Measurements from ENCODE around the gene RIPOR2.
"Not testable (repeated sequence)": the region's sequence is repeated elsewhere in the genome, so short reads cannot be mapped to it uniquely, and the experiment has no call there.

RIPOR2 gene

DNA sequence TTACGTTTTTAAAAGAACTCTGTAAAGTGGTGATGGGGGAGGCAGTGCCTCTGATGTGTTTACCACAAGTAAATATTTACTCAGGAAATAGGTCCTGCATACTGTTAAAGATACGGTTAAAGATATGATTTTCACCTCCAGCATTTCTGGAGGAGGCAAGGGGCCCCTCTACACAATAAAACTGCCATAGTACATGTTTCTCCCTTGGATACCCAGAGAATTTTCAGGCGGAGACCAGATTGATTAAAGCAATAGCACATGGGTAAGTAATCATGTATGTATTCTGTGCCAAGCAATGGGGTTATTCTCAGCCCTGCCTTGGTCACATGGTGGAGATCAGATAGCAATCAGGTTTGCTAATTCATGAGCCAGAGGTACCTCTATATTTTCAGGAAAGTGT, 9.6 kb downstream of the RIPOR2 start:
- Mint-ChIP-seq H3K27me3 (ENCODE audit: low read depth) (no peaks in the 10 kb centered on the region), H3K27ac (peak overlapping the region; percentile 89), H3K9me3 (peaks cover 14% of the 10 kb centered on the region), H3K36me3 (ENCODE audit: low read depth) (peaks cover 72% of the 10 kb centered on the region), H3K4me3 (peak overlapping the region; percentile 79), H3K4me1 (ENCODE audit: low read depth) (peaks cover 64% of the 10 kb centered on the region)
- DNase-seq (ENCODE audit: low spot score) = no peak

DNA sequence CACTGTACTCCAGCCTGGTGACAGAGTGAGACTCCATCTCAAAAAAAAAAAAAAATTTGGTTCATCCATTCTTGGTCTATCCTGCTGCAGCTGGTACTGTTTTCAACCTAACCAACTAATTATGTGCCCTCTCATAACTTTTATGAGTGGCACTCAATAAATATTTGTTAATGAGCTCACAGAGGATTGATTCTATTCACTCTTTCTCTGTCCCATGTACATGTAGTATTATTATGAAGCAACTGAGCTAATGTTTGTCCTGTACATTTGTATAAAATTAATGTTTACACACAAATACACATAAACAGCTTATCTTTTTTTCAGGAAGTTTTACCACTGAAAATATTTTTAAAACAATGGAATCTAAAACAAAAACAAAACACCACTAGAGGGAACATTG, 10.1 kb downstream of the RIPOR2 start:
- no peak for DNase-seq (ENCODE audit: low spot score)
- H3K4me1 Mint-ChIP-seq (ENCODE audit: low read depth) = peaks cover 64% of the 10 kb centered on the region
- H3K4me3 Mint-ChIP-seq = peak overlapping the region; percentile 79
- peaks cover 14% of the 10 kb centered on the region for H3K9me3 Mint-ChIP-seq
- H3K27me3 Mint-ChIP-seq (ENCODE audit: low read depth) = no peaks in the 10 kb centered on the region
- peak overlapping the region; percentile 89 for H3K27ac Mint-ChIP-seq
- H3K36me3 Mint-ChIP-seq (ENCODE audit: low read depth) = peaks cover 71% of the 10 kb centered on the region

DNA sequence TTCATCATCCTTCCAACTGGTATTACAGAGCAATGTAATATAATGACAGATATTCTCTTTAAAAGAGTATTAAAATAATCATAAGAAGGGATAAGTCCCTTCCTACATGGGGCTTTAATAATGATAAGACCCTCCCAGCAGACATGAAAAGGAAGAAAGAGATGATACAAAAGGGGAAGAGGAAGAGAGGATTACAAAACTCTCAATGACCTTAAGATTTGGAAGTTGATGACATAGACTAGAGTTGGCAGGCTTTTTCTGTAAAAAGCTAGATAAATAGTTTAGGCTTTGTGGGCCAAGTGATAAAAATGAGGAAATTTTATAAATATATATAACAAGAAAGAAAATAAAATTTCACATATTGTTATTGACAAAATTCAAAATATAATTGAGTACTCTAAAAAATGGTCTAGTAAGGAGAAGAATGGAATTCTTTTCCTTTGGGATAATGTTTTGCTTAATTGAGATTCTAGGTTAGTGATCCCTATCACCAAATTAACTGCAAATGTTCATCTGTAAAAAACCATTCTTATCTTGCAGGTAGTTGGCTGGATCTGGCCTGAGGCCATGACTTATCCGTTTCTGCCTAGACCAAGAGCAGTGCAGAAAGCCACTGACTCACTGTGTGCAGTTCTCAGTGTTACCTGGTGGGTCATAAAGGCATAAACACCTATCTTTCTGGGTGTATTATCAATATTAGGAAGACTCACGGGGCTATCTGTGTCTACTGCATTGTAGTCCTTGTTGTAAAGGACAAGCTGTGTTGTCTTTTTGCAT, 11.0 kb downstream of the RIPOR2 start:
- Mint-ChIP-seq H3K27ac (peak overlapping the region; percentile 59), H3K27me3 (ENCODE audit: low read depth) (no peaks in the 10 kb centered on the region), H3K36me3 (ENCODE audit: low read depth) (peaks cover 73% of the 10 kb centered on the region), H3K4me3 (peak overlapping the region; percentile 57), H3K9me3 (peaks cover 14% of the 10 kb centered on the region), H3K4me1 (ENCODE audit: low read depth) (peaks cover 66% of the 10 kb centered on the region)
- DNase-seq (ENCODE audit: low spot score) = no peak

DNA sequence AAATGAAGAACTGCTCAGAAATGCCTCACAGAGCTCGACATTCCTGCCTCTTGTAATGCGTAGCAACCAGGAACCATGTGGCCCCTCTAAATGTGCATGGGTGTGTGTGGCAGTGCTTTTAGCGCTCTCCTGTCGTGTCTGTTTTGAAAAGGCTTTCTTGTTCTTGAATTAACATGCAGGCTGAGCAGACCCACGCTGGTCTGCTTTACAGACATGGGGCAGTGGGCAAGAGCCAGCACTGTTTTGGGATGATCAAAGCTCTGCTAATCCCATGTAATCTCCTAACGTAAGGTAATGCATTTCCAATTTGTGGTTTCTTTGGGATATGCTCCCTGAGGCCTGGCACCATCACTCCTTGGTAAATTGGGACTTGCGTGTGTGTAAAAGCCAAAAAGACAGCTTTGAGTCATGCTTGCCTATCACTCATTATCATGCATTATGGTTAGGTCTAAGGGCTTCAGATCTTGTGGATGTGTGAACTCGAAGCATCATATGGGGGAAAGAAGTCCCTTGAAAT, 11.8 kb downstream of the RIPOR2 start:
- Mint-ChIP-seq H3K9me3 (peaks cover 14% of the 10 kb centered on the region), H3K27ac (peak overlapping the region; percentile 59), H3K4me1 (ENCODE audit: low read depth) (peaks cover 67% of the 10 kb centered on the region), H3K36me3 (ENCODE audit: low read depth) (peaks cover 69% of the 10 kb centered on the region), H3K4me3 (peak overlapping the region; percentile 57), H3K27me3 (ENCODE audit: low read depth) (no peaks in the 10 kb centered on the region)
- no peak for DNase-seq (ENCODE audit: low spot score)

DNA sequence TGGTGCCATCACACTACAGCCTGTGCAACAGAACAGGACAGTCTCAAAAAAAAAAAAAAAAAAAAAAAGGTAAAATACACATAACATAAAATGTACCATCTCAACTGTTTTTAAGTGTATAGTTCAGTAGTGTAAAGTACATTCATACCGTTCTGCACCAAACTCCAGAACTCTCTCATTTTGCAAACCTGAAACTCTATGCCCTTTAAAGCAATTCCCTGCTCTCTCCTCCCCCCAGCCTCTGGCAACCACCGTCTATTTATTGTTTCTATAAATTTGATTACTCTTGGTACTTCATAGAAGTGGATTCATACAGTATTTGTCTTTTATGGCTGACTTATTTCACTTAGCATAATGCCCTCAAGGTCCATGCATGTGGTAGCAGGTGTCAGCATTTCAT, 12.9 kb downstream of the RIPOR2 start:
- Mint-ChIP-seq H3K36me3 (ENCODE audit: low read depth) (peaks cover 70% of the 10 kb centered on the region), H3K27ac (peak overlapping the region; percentile 22), H3K4me3 (peak overlapping the region; percentile 30), H3K4me1 (ENCODE audit: low read depth) (peaks cover 70% of the 10 kb centered on the region), H3K27me3 (ENCODE audit: low read depth) (no peaks in the 10 kb centered on the region), H3K9me3 (peaks cover 14% of the 10 kb centered on the region)
- DNase-seq (ENCODE audit: low spot score) = no peak

DNA sequence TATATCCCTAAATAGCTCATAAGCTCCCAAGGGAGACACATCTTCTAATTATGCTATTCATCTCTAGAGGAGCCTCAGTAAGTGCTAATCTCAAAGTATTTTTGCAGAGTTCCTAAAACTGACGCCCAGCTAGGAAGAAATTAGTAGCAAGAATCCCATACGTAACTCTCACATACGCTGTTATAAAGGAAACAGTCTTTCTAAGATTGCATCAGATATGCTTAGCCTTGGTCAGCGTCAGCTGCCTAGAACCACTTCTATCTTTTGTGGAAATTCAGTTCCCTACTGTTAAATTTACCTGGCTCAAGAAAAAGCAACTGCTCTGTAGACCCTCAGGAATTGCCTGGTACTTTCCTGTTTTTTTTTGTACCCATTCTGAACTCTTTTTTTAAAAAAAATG, 13.6 kb downstream of the RIPOR2 start:
- H3K4me3 Mint-ChIP-seq = no peak overlapping the region
- DNase-seq (ENCODE audit: low spot score) = no peak
- H3K27ac Mint-ChIP-seq = no peak overlapping the region
- no peaks in the 10 kb centered on the region for H3K27me3 Mint-ChIP-seq (ENCODE audit: low read depth)
- peaks cover 69% of the 10 kb centered on the region for H3K36me3 Mint-ChIP-seq (ENCODE audit: low read depth)
- H3K9me3 Mint-ChIP-seq = peaks cover 8% of the 10 kb centered on the region
- H3K4me1 Mint-ChIP-seq (ENCODE audit: low read depth) = peaks cover 64% of the 10 kb centered on the region

DNA sequence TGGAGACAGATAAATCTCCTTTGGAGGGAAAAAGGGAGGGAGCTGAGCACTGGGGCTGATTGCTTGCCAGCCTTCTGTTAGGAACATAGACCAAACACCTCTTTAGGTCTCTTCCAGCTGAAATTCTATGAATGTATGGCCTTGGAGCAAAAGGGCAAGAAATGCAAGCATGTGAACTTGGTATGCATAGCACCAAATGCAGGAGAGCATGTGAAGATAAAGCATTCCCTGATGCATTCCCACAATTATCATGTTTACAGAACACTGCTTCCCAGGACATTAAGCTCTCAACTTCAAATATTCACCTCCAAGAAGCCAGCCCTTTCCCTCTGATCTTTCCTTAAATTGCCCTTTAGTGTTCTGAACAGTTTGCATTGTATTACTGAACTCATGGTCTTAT, 15.6 kb downstream of the RIPOR2 start:
- peaks cover 53% of the 10 kb centered on the region for H3K4me1 Mint-ChIP-seq (ENCODE audit: low read depth)
- H3K4me3 Mint-ChIP-seq = peak overlapping the region; percentile 48
- H3K27me3 Mint-ChIP-seq (ENCODE audit: low read depth) = no peaks in the 10 kb centered on the region
- no peak for DNase-seq (ENCODE audit: low spot score)
- H3K9me3 Mint-ChIP-seq = no peaks in the 10 kb centered on the region
- H3K27ac Mint-ChIP-seq = no peak overlapping the region
- peaks cover 70% of the 10 kb centered on the region for H3K36me3 Mint-ChIP-seq (ENCODE audit: low read depth)

DNA sequence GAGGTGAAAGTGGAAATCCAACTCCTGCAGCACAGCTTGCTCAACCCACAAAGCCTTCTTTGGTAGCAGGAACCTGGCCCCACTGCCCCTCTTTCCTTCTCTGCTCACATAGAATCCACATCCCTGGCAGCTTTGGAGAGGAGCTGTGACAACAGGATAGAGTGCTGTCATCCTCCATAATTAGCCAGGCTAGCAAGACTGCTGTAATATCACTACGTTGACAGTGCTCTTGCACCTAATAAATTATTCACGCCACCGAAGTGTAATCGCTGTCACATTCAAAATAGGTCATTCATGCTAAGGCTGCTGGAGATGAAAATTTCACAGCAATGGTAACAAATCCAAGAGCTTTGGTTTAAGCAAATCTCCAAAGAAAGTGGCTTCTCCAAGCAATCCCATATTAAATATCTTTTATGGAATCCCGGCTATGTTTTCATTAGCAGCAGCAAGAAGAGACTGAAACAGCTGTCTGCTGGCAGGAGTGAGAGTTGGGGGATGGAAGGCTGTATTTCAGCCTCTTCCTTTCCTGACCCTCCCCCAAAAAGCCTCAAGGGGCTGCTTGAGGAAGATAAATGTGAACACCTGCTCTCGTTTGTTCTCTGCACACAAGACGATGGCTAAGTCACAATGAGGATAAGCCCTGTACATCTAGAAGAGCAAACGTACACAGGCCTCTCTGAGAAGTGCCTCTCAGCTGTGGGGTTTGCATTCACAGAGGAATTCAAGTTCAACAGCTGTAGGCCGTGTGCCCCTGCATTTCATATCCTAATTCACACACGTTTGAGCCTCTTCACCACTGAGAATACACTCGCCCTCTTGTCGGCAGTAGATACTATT, 16.5 kb downstream of the RIPOR2 start:
- Mint-ChIP-seq H3K4me1 (ENCODE audit: low read depth) (peaks cover 50% of the 10 kb centered on the region), H3K4me3 (peak overlapping the region; percentile 48), H3K9me3 (no peaks in the 10 kb centered on the region), H3K27ac (peak overlapping the region; percentile 46), H3K27me3 (ENCODE audit: low read depth) (no peaks in the 10 kb centered on the region), H3K36me3 (ENCODE audit: low read depth) (peaks cover 71% of the 10 kb centered on the region)
- DNase-seq (ENCODE audit: low spot score) = no peak

DNA sequence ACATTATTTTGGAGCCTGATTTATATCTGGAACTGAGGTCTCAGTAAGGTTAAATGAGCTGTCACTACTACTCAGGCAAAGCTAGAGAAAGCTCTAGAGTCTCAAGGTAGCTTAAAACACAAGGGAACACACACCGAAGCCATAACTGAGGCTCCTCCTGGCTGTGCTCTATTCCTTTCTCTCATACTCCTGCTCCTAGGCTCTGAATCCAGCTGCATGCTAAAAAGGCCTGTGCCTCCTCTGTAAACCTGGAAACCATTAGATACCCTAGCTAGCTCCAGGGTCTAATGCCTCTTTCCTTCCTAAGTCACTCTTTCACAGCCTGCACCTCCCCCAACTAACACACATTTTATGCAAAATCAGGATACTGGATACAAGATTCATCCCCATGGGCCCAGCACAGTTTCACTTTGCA, 17.1 kb downstream of the RIPOR2 start:
- DNase-seq (ENCODE audit: low spot score) = no peak
- no peaks in the 10 kb centered on the region for H3K9me3 Mint-ChIP-seq
- H3K4me3 Mint-ChIP-seq = peak overlapping the region; percentile 48
- no peaks in the 10 kb centered on the region for H3K27me3 Mint-ChIP-seq (ENCODE audit: low read depth)
- peaks cover 69% of the 10 kb centered on the region for H3K36me3 Mint-ChIP-seq (ENCODE audit: low read depth)
- H3K27ac Mint-ChIP-seq = peak overlapping the region; percentile 46
- peaks cover 46% of the 10 kb centered on the region for H3K4me1 Mint-ChIP-seq (ENCODE audit: low read depth)

DNA sequence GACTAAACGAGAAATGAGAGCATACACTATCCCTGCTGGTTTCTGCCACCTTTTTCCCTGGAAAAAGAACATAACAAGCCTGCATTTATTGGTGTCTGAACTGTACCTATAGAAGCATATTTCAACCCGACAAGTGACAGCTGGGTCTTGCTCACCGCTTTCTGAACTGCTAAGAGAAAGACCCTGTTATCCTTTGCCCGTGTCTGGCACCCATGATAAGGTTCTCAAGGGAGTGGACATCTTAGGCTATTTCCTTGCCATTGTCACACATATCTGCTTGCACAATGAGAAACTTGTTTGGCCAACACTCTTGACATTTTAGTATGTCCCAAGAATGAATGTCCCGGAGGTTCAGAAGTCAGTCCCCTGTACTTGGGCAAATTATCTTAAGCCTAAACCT, 19.3 kb downstream of the RIPOR2 start:
- Mint-ChIP-seq H3K36me3 (ENCODE audit: low read depth) (peaks cover 78% of the 10 kb centered on the region), H3K4me3 (no peak overlapping the region), H3K9me3 (no peaks in the 10 kb centered on the region), H3K27ac (no peak overlapping the region), H3K4me1 (ENCODE audit: low read depth) (peaks cover 59% of the 10 kb centered on the region), H3K27me3 (ENCODE audit: low read depth) (no peaks in the 10 kb centered on the region)
- DNase-seq (ENCODE audit: low spot score) = no peak

DNA sequence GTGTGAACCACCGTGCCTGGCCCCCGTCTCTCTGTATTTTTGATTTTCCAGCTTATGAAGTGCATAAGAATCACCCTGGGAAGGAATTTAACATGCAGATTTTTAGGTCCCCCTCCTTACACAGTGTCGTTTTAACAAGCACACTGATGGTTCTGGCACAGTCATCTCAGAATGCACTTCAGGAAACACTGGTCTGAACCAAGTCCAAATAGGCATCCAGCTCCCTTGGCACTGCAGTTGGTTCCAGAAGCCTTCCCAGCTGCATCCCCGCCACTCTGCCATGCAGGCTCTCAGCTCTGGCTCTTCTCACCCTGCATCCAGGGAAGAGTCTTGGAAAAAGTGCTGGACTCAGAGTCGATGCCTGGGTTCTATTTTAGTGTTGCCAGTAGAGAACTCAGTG, 20.1 kb downstream of the RIPOR2 start:
- no peak overlapping the region for H3K27ac Mint-ChIP-seq
- no peaks in the 10 kb centered on the region for H3K9me3 Mint-ChIP-seq
- no peak for DNase-seq (ENCODE audit: low spot score)
- H3K27me3 Mint-ChIP-seq (ENCODE audit: low read depth) = no peaks in the 10 kb centered on the region
- peaks cover 77% of the 10 kb centered on the region for H3K36me3 Mint-ChIP-seq (ENCODE audit: low read depth)
- H3K4me1 Mint-ChIP-seq (ENCODE audit: low read depth) = peaks cover 58% of the 10 kb centered on the region
- no peak overlapping the region for H3K4me3 Mint-ChIP-seq

DNA sequence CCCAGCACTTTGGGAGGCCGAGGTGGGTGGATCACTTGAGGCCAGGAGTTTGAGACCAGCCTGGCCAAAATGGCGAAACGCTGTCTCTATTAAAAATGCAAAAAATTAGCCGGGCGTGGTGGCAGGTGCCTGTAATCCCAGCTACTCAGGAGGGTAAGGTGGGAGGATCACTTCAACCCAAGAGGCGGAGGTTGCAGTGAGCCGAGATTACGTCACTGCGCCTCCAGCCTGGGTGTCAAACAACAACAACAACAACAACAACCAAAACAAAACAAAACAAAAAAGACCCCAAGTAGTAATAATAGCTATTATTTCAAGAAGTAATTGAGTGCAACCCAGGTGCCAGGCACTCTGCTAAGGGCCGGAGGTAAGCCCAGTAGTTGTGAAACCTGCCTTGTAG, 21.7 kb downstream of the RIPOR2 start:
- H3K27ac Mint-ChIP-seq; H3K4me3 Mint-ChIP-seq; H3K27me3 Mint-ChIP-seq (ENCODE audit: low read depth); H3K9me3 Mint-ChIP-seq; DNase-seq (ENCODE audit: low spot score): not testable (repeated sequence)
- peaks cover 57% of the 10 kb centered on the region for H3K4me1 Mint-ChIP-seq (ENCODE audit: low read depth)
- H3K36me3 Mint-ChIP-seq (ENCODE audit: low read depth) = peaks cover 80% of the 10 kb centered on the region

DNA sequence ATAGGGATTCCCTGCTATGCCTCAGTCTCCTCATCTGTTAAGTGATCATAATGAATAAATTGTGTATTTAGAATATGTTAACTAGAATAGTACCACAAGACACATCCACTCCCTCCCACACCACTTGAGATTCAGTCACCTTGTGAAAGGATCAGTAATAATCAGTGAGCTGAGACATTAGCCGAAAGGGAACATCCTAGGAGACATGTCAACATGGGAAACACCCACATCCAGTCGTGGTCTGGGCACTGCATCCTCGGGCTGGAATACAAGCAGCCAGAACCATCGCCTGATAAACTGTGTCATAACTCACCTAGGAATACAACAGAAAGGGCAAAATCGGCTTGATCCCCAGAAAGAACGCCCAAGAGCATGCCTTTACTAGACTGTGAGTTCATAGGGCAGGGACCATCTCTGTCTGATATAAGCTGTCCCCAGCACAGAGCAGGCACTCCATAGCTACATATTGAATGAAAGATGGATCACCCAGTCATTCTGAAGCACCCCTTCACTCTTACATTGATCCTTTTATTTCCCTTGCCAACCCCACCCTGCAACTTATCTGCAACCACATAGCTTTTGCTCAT, 23.9 kb downstream of the RIPOR2 start:
- Mint-ChIP-seq H3K36me3 (ENCODE audit: low read depth) (peaks cover 79% of the 10 kb centered on the region), H3K4me3 (peak overlapping the region; percentile 89)

More for the DNA sequence above, 23.9 kb downstream of the RIPOR2 start:
- H3K27me3 Mint-ChIP-seq (ENCODE audit: low read depth) = no peaks in the 10 kb centered on the region
- peak overlapping the region; percentile 76 for H3K27ac Mint-ChIP-seq
- no peak for DNase-seq (ENCODE audit: low spot score)
- H3K9me3 Mint-ChIP-seq = no peaks in the 10 kb centered on the region
- H3K4me1 Mint-ChIP-seq (ENCODE audit: low read depth) = peaks cover 66% of the 10 kb centered on the region
